ENCODE data around the gene PAX6.

Gene PAX6

GRCh38 chr11:31798057-31798553, 13.0 kb downstream of the PAX6 start:
- no peak for TF ChIP-seq CTCF (IDR thresholded peaks at IDR 0.05; ENCODE audit: control insufficient read depth, insufficient read depth, low read depth, low read length, missing control alignments)
- DNase-seq (ENCODE audit: low read depth), result no peak
- H3K4me3 ChIP-seq (ENCODE audit: control insufficient read depth, low read depth, low read length), result peak overlapping the region; percentile 28

- TF ChIP-seq CTCF (IDR thresholded peaks at IDR 0.05; ENCODE audit: control insufficient read depth, insufficient read depth, low read depth, low read length, missing control alignments), result no peak
- no peak for DNase-seq (ENCODE audit: low read depth)
- H3K4me3 ChIP-seq (ENCODE audit: control insufficient read depth, low read depth, low read length), result no peak overlapping the region
Observed at GRCh38 chr11:31797190-31798056, 13.7 kb downstream of the PAX6 start.

DNA sequence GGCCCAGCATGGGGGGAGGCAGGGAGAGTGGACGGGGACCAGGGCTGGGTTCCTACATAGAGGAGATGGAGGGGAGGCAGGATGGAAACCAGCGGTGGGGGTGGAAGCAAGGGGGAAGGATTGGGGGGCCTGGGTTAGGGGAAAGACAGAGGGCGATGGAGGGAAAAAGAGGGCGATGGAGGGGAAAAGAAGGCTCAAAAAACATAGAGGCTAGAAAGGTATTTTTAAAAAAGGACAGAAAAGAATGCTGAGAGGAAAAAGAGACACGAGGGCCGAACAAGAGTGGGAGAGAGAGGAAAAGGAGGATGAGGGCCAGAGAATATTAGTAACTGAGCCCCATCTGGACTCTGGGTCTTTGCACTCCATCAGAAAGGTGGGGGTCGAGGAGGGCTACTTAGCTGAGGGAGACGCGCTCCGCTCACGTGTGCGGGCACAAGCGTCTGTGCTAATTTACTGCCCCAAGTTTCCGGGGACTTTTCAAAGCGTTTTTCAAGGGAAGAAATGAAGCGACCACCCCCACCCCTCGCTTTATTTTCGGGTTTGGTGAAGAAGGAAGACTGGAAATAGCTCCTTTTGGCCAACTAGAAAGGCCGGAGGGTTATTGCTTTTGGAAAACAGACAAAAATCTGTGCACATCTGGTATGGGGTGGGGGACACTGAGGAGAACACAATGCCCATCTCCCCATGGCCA, 14.5 kb downstream of the PAX6 start:
- DNase-seq (ENCODE audit: low read depth), result no peak
- H3K4me3 ChIP-seq (ENCODE audit: control insufficient read depth, low read depth, low read length), result no peak overlapping the region
- TF ChIP-seq CTCF (IDR thresholded peaks at IDR 0.05; ENCODE audit: control insufficient read depth, insufficient read depth, low read depth, low read length, missing control alignments), result no peak

DNA sequence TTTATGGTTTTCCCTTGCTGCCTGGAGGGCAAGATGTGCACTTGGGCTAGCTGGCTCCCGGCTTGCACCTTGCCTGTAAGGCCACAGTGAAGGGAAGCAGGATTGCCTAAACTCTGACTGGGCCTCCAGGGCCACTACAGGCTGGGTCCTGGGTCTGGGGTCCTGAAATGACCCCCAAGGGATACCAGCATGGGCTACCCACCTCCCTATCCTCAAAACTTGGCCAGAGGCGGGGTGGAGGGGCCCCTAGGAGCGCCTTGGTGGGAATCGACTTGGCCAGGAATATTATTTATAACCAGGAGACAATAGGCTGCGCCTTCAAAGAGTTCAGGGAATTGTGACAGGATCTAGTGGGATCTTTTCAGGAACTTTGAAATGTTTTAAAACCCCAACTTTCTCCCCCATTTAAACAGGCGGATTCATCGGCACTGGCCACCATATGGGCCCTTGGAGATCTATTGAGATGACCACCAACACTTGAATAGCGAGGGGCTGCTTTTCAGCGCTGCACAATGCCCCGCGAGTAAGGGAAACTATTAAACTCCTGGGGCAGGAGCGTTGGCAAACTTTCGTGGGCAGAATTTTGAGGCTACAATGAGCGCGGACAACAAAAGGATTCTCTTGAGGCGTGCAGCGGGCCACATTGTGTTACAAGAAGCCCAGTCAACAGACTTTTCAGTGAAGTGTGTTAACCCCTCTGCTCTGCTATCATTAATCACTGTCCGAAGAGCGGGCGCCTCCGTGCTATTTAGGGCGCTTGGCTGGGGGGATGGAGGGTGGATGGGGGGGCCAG, 15.2 kb downstream of the PAX6 start:
- no peak for TF ChIP-seq CTCF (IDR thresholded peaks at IDR 0.05; ENCODE audit: control insufficient read depth, insufficient read depth, low read depth, low read length, missing control alignments)
- H3K4me3 ChIP-seq (ENCODE audit: control insufficient read depth, low read depth, low read length), result no peak overlapping the region
- DNase-seq (ENCODE audit: low read depth), result no peak

DNA sequence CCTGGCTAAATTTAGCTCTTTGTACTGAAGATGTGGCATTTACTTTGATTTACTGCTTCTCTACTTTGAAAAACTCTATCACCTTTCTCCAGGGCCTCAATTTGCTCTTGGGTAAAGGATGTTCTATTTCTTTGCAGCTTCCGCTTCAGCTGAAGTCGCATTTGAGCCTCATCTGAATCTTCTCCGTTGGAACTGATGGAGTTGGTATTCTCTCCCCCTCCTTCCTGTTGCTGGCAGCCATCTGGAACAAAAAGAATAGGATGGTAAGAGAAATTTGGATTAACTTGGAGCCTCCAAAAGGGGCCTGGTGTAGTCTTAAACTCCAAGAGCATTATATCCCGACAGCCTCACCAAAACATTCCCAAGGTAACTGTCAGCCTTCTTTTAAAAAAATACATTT, 16.6 kb downstream of the PAX6 start:
- no peak for TF ChIP-seq CTCF (IDR thresholded peaks at IDR 0.05; ENCODE audit: control insufficient read depth, insufficient read depth, low read depth, low read length, missing control alignments)
- no peak overlapping the region for H3K4me3 ChIP-seq (ENCODE audit: control insufficient read depth, low read depth, low read length)
- no peak for DNase-seq (ENCODE audit: low read depth)

GRCh38 chr11:31793264-31793663, 17.9 kb downstream of the PAX6 start:
- H3K4me3 ChIP-seq (ENCODE audit: control insufficient read depth, low read depth, low read length), result no peak overlapping the region
- DNase-seq (ENCODE audit: low read depth), result no peak
- TF ChIP-seq CTCF (IDR thresholded peaks at IDR 0.05; ENCODE audit: control insufficient read depth, insufficient read depth, low read depth, low read length, missing control alignments), result no peak
